NOMO-1 (cell line): ENCODE data around the gene TCAP.
A peak's percentile ranks its signal among the peaks of the same experiment; 100 is the strongest.
"Not testable (repeated sequence)": the region's sequence is repeated elsewhere in the genome, so short reads cannot be mapped to it uniquely, and the experiment has no call there.

ENCODE experiments used
- DNase-seq, 2 experiments: peaks; one replicate each; lab custom pipeline; 2025; ENCODE audit not compliant: unreplicated experiment in 2 of 2; lab: John Stamatoyannopoulos, UW

The TCAP gene

DNA sequence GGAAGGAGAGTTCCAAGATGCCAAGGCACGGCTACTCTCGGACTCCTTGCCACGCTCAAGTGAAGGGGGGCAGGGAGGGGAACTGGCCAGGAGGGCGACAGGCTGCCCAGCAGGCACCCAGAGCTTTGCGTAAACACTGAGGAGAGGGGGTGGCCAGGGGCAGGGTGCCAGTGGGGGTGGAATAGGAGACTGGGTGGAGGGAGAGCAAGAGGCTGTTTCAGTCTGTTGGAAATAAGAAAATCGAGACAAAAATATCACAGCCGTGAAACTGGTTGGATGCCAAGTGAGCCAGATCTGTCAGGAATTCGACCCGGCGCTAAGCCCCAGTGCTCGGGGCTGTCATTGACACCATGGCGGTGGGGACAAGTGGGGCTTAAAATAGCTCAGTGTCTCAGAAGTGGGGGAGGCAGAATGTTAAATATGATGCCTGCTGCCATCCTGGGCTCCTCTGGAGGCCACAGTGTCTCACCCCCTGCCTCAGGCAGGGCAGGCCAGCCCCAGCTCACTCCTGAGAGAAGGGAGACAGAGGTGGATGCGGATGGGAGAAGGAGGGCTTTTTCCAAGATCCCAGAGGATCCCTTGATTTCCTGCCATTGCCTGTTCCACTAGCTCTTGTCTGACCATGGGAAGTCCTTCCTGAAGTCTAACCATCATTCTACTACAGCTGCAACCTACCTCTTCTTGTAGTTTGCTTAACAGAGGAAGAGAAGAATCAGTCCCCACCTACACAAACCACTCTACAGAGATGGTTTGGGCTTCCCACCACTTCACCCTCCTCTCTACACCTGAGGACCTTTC lies 12.6 kb downstream of the TCAP start:
- DNase-seq, result no peak

DNA sequence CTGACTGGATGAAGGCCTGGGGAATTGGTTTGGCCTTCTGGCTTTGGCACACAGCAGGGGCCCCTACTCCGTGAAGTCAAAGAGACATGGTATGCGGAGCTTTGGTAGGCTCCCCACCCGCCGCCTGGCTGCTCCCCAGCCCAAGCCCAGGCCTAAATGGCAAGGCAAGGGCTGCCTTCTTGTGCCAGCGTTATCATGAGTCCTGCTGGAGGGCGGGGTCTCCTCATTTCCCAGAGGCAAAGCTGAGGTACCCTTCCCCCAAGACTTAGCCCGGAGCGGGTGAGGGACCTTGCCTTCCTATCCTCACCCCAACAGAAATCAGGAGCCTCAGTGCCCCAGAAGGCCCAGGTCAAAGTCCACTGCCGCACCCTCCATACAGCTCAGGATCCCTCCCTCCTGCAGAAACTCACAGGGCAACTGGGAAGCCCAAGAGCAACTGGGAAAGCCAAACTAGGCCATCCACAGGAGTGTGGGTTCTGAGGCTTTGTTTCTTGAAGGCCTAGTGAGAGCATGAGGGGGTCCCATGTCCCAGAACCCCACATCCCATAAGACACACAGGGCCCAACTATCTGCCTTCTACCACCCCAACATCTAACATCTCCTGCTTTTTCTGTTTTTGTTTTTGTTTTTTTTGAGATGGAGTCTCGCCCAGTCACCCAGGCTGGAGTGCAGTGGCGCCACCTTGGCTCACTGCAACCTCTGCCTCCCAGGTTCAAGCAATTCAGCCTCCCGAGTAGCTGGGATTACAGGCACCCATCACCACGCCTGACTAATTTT lies 13.4 kb downstream of the TCAP start:
- DNase-seq, result no peak

DNA sequence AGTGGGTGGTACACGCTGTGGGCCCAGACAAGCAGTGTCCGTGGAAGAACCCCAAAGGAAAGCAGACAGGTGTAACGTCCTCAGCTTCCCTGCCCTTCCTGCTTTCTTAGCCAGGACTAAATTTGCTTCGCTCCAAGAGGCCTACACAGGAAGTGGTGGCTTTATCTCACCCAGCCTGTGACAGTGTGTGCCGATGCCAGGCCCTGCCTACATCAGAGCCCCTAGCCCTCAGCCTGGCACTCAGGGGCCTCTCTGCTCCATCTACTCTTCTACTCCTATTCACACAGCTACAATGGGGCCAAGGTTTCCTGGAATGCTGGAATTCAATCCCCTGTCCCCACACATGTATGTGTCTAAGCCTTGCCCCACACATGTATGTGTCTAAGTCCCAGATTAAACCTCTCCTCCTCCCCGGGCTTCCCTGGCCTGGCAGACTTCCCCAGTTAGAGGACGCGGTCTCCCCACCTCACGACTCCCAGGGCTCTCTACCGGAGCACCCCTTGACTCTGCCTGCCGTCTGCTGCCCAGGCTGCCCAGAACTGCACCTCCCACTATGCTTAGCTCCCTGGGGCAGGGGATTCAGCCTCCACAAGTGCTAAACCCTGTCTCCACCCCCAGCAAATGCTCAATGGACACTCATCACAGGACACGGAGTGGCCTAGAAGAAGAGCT lies 14.5 kb downstream of the TCAP start:
- DNase-seq, result no peak

DNA sequence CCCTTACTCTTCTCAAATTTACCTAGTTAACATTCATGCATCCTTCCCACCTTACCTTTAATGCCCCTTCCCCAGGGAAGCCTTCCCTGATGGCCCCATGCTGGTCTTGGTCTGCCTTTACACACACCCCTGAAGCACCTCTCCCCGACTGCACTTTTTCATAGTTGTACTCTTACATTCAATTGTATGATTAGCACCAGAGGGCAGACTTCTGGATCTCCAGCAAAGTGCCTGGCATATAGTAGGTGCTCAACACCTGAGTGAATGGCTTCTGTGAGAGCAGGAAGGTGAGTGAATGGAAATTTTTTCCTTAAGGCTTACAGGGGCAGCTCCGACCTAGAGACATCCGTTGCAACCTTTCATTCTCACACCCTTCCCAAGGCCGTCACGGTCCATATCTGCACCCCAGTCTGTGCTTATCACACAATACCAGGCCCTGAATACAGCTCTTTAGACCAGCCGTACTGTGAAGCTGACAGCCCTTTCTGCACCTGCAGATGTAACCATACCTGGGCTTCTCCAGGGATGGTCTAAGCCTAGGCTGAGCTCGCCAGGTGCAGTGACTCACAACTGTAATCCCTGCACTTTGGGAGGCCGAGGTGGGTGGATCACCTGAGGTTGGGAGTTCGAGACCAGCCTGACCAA lies 18.3 kb downstream of the TCAP start:
- DNase-seq, result no peak

DNA sequence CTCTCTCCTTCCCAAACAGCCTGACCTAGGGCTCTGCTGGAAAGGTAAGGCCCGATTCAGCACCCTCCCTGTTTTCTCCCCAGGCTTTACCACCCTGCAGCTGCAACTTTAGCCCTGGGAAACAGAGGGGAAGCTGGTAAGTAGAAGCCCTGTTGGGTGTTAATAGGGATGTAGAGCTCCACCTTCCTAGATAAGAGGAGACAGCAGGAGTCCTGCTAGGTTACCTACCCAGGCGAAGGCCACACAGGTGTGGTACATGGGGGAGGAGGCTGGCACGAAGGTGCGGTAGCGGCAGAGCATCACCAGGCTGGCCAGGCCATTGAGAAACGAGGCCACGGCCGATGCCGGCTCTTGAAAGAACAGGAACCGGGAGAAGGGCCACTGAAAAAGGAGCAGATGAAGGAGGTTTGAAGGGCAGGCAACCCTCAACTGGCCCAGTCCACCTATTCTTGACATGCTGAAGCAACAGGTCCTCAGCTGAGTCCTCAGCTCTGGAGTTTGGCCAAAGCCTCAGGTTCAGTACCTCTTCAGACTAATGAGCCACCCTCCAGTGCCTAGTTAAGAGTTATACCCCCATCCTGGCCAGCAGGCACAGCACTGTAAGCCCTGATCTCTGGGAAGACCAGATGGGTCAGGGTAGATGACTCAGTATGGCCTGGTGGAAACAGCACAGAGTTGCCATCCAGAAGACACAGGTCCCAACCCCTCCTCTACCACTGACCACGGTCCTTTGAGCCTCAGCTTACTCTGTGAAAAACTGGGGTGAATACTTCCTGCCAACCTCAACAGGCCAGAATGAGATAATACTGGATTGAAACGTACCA lies 19.4 kb downstream of the TCAP start:
- no peak for DNase-seq

DNA sequence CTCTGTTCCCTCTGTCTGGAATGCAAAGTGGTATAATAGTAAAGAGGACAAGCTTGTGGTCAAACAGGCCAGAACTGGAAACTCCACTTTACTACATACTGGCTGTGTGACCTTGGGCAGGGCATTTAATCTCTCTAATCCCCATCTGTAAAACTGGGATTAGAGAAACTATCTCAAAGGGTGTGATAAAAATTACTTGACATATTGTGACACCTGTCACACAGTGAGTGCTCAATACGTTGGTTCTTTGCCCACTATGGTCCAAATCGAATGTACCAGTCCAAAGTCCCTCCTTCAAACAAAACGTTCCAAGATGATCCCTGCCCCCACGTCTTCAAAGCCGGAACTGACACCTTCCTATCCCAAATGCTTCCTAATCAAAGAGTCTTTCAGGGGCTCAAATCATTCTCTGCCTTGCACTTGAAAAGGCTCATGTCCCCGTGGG lies 22.0 kb downstream of the TCAP start:
- DNase-seq, result no peak

DNA sequence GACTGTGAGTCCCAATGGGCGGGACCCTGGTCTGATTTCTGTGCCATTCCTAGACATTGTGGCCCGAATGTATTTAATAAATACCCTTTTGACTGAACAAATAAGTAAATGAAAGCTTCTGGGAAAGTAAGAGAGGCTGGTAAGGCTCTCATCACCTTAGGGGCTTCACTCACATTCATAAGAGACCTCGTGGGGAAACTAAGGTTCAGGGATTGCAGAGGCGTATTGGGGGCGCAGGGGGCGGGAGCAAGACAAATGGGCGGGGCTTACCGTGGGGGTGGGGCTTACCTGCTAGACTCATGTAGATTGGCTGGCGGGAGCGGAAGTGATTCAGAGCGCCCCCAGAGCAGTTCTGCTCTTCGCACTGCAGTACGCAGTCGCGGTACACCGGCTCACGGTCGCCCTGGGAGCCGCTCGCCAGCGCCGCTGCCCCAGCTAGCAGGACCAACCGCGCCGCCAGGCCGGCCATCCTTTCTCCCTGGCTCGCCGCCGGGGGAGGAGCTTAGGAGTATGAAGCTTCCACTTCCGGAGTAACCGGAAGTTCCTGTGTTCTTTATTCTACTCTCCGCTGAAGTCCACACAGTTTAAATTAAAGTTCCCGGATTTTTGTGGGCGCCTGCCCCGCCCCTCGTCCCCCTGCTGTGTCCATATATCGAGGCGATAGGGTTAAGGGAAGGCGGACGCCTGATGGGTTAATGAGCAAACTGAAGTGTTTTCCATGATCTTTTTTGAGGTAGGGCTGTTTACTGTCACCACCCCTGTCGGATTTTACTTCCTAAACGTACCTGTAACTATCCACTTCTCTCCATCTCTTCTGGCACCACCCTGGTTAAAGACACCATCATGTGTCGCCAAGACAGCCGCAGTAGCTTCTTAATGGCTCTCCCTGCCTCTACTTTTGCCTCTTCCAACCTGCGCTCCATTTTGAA lies 22.7 kb downstream of the TCAP start, which contains the start of gene PGAP3:
Gene PGAP3, minus strand, starts transcription at position 512 of the 929 bp plus-strand sequence. Its CDS starts 43 bp downstream, at position 469.
- DNase-seq, result peak; percentile 72 to 79

DNA sequence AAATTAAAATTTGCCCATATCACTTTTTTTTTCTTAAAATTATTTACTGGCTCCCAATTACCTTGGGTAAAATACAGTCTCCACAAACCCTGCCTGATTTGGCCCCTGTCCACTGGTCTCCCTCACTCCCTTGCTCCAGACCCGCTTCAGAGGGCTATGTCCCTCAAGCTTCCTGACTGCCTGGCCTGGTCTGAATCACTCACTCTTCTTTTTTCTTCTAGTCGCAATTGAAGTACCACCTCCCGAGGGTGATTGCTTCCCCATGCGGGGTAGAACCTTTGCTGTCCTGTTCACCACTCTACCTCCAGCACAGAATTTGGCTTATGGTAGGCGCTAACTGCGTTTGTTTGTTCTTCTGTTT lies 23.3 kb downstream of the TCAP start:
- no peak for DNase-seq

DNA sequence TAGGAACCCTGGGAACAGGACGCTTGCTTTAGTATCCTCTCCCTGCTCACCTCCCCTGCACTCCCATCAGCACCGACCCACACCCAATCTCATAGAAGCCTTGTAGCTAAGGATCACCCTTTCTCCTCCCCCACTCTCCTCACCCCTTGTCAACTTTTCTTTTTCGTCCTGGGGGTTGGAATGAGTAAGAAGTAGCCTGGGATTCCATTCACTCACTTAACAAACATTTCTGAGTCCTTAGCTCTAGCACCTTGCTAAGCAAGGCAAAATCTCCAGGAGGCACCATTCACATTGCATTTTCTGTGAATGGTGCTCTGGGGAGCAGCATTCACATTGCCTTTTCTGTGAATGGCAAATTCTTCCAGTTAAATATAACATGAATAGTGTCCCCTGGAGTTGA lies 23.8 kb downstream of the TCAP start:
- no peak for DNase-seq

DNA sequence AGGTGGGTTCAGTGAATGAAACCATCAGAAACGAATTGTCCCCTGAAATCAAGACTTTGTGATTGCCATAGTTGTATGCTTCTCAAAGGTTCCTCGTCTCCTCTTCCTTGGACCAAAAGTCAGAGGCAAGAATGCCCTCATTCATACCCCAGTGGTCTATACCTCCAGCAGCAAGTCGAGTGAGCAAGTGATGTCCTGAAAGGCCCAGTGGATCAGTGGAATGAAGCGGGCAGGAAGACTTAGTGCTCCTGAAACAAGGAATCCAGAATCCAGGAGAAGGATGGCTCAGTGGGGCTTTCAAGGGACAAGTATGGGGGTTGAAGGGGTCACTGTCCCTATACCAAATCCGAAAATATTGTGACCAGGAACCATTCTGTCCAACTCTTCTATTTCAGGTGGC lies 29.4 kb downstream of the TCAP start:
- no peak for DNase-seq

DNA sequence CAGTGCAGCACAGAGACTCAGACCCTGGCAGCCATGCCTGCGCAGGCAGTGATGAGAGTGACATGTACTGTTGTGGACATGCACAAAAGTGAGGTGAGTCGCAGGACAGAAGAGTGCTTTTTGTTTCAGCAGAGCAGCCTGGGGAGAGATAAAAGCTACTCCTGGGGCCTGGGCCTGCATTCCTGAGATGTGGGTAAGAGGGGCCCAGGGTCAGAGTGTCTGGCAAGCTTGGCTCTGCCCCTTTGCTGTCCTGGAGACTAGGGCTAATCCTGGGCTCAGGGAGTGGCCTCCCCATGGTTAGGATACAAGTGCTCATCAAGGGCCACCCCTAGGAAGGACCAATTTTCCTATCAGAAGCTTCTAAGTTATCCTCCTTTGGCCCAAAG lies 29.9 kb downstream of the TCAP start:
- DNase-seq, result no peak

DNA sequence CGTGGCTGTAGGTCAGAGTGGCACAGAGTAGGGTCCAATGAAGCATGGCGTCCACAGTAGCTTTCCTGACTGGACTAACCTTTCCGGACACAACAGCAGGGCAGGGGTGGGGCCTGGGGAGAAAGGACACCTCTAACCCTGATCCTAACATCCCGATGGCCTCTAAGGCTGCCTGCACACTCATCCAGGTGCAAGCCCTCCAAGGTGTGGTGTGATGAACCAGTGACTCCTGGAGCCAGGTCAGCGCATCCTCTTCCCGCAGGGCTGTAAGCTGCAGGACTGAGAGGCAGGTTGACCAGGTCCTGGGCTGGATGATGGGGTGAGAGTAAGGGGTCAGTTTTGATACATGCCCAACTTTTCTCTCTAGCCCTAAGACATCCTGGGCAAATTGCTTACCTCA lies 31.6 kb downstream of the TCAP start:
- DNase-seq, result no peak

DNA sequence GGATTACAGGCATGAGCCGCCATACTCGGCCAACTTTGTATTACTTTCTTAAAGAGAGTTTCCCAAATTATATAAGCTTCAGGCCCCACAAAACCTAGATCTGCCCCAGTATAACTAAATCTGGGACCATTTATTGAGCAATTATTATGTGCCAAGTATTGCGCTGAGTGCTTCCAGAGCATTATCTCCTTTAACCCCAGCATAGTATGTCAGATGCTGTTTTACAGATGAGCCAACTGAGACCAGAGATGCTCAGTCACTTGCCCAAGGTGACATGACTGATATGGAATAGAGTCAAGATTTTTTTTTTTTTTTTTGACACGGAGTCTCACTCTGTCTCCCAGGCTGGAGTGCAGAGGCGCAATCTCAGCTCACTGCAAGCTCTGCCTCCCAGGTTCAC lies 32.8 kb downstream of the TCAP start:
- no peak for DNase-seq

DNA sequence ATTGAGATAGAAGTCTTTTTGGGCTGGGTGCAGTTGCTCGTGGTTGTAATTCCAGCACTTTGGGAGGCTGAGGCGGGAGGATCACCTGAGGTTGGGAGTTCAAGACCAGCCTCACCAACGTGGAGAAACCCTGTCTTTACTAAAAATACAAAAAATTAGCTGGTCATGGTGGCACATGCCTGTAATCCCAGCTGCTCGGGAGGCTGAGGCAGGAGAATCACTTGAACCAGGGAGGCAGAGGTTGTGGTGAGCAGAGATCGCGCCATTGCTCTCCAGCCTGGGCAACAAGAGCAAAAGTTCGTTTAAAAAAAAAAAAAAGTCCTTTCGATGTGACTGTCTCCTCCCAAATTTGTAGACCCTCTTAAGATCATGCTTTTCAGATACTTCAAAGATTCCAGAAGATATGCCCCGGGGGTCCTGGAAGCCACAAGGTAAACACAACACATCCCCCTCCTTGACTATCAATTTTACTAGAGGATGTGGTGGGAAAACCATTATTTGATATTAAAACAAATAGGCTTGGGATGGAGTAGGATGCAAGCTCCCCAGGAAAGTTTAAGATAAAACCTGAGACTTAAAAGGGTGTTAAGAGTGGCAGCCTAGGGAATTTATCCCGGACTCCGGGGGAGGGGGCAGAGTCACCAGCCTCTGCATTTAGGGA lies 34.1 kb downstream of the TCAP start:
- not testable (repeated sequence) for DNase-seq

DNA sequence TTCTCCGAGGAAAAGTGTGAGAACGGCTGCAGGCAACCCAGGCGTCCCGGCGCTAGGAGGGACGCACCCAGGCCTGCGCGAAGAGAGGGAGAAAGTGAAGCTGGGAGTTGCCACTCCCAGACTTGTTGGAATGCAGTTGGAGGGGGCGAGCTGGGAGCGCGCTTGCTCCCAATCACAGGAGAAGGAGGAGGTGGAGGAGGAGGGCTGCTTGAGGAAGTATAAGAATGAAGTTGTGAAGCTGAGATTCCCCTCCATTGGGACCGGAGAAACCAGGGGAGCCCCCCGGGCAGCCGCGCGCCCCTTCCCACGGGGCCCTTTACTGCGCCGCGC lies 34.6 kb downstream of the TCAP start, which contains the start of gene ERBB2:
Gene ERBB2, plus strand, starts transcription at position 247 of the 330 bp plus-strand sequence. CDS start 175 bp downstream, outside the sequence.
- DNase-seq, result no peak

DNA sequence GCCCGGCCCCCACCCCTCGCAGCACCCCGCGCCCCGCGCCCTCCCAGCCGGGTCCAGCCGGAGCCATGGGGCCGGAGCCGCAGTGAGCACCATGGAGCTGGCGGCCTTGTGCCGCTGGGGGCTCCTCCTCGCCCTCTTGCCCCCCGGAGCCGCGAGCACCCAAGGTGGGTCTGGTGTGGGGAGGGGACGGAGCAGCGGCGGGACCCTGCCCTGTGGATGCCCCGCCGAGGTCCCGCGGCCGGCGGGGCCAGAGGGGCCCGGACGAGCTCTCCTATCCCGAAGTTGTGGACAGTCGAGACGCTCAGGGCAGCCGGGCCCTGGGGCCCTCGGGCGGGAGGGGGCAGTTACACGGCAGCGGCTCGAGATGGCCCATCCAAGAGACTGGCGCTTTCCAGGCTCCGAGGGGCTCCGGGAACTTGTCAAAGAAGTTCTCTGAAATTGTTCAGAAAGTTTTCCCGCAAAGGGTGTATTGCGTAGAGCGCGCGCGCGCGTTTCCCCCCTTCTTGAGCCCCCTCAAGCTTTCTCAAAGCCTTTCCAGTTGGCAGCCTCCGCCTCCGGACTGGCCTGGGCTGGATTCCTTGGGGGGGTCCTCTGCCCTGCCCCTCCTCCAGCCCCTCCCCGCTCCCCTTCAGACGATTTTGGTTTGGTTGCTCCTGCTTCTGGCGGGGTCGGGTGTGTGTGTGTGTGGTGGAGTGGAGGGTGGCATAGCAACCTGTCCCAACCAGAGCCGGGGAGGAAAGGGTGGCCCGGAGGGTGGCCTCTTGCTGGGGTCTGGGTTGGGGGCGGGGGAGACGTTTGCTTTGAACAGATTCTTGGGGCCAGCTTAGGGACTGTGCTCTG lies 35.2 kb downstream of the TCAP start:
- no peak for DNase-seq

DNA sequence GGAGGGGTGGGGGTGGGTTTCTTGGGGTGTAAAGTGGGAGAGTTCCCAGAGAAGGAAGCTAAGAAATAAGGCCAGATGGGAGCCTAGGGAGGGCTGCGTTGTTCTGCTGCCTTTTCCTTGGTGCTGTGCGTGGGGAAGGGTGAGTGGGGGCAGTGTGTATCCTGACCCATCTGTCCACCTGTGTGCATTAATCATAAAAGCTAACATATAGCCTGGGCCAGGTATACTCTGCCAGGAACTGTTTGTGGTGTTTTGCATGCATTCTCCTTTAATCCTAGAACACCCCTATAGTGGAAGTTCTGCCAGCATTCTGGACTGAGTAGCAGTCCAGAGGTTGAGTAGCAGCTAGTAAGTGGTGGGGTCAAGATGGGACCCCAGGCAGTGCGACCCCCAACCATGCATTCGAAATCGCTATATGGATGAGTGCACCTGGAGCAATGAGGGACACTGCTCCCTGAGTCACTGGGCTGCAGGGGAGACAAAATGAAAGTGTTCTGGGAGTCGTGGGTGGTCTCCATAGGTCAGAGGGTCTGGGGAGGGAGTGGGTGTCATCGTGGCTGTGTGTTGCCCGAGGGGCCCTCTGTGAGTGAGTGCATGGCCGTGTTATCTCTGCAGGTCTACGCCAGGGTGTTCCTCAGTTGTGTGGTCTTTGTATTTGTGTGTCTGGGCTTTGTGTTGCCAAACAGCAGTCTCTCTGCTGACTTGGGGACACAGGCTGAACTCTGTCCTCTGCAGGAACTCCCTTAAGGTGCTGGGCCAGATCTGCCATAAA lies 36.0 kb downstream of the TCAP start:
- no peak for DNase-seq
